Esophagus muscularis mucosa (tissue), 3 donors: ENCODE measurements around the gene ACY1.

ENCODE experiments used
- CTCF ChIP-seq, 3 experiments: fragments of 200-600 bp in 2 of 3; fragments of 450-650 bp in 1 of 3; sonication (generic) in 2 of 3; IDR thresholded peaks; one replicate each; pipeline ENCODE4 v1.5.1; 2017 to 2019; ENCODE audit warnings: antibody characterized with exemption in 3 of 3, mild to moderate bottlenecking in 2 of 3, moderate library complexity in 1 of 3
- POLR2A ChIP-seq: fragments of 450-650 bp; IDR thresholded peaks from one replicate; pipeline ENCODE4 v1.6.1; 2017; ENCODE audit warnings: antibody characterized with exemption, moderate library complexity, mild to moderate bottlenecking, low read depth
- POLR2AphosphoS5 ChIP-seq, 2 donors: sonication (generic); formaldehyde crosslinking; IDR thresholded peaks; one replicate each; pipeline ENCODE4 v1.6.1; 2017; ENCODE audit warnings: antibody characterized with exemption in 2 of 2

GRCh38 chr3:52010431-52010830 is 27.1 kb downstream of the ACY1 start:
- no peak for TF ChIP-seq CTCF (IDR thresholded peaks at IDR 0.05)
- TF ChIP-seq POLR2A: no peak
- TF ChIP-seq POLR2AphosphoS5 (IDR thresholded peaks at IDR 0.05): no peak
